Mucosa of rectum (tissue), 2 donors: Measurements from ENCODE around the gene PDSS2.
"Not testable (repeated sequence)": the region's sequence is repeated elsewhere in the genome, so short reads cannot be mapped to it uniquely, and the experiment has no call there.

Source experiments
- H3K27ac ChIP-seq, 2 donors: one replicate each; pipeline ENCODE4 v1.7.0; 2013; ENCODE audit warnings: inconsistent platforms in 2 of 2, low read depth in 2 of 2, low read length in 2 of 2
- H3K27me3 ChIP-seq, 2 donors: one replicate each; pipeline ENCODE4 v1.7.0; 2013; ENCODE audit warnings: low read length in 2 of 2; ENCODE audit not compliant: control insufficient read depth in 2 of 2, insufficient read depth in 2 of 2
- H3K36me3 ChIP-seq, 2 donors: one replicate each; pipeline ENCODE4 v1.7.0; 2013; ENCODE audit warnings: low read length in 2 of 2; ENCODE audit not compliant: control insufficient read depth in 2 of 2, insufficient read depth in 2 of 2
- H3K4me1 ChIP-seq, 2 donors: one replicate each; pipeline ENCODE4 v1.7.0; 2013; ENCODE audit warnings: low read length in 2 of 2, mild to moderate bottlenecking in 1 of 2; ENCODE audit not compliant: control insufficient read depth in 2 of 2, insufficient read depth in 2 of 2
- H3K4me3 ChIP-seq, 2 donors: one replicate each; pipeline ENCODE4 v1.7.0; 2013; ENCODE audit warnings: low read length in 2 of 2
- H3K9ac ChIP-seq, 2 donors: one replicate each; pipeline ENCODE4 v1.7.0; 2013; ENCODE audit warnings: low read length in 2 of 2, low read depth in 1 of 2, mild to moderate bottlenecking in 1 of 2
- H3K9me3 ChIP-seq, 2 donors: one replicate each; pipeline ENCODE4 v1.7.0; 2013; ENCODE audit warnings: low read length in 2 of 2; ENCODE audit not compliant: control insufficient read depth in 2 of 2
- donor health status: healthy.
- donor health status: Normal muscosa, but diverticular disease.

PDSS2 gene

GRCh38 chr6:107194723-107195122 is 264.6 kb downstream of the PDSS2 start:
- H3K9ac ChIP-seq, H3K4me1 ChIP-seq, H3K27ac ChIP-seq, H3K27me3 ChIP-seq, H3K36me3 ChIP-seq, H3K9me3 ChIP-seq, H3K4me3 ChIP-seq: not testable (repeated sequence)

- Histone ChIP-seq H3K4me1 (no peaks in the 10 kb centered on the region), H3K9ac (no peak overlapping the region), H3K27ac (no peak overlapping the region)
Observed at GRCh38 chr6:107192830-107193229, 266.5 kb downstream of the PDSS2 start.

GRCh38 chr6:107187630-107188029 is 271.7 kb downstream of the PDSS2 start:
- no peak overlapping the region for H3K27ac ChIP-seq
- H3K27me3 ChIP-seq: no peaks in the 10 kb centered on the region
- no peaks in the 10 kb centered on the region for H3K9me3 ChIP-seq
- H3K4me1 ChIP-seq: no peaks in the 10 kb centered on the region
- no peak overlapping the region for H3K9ac ChIP-seq
- H3K4me3 ChIP-seq: no peak overlapping the region
- peaks cover 0 to 2% of the 10 kb centered on the region in 2 donors for H3K36me3 ChIP-seq

More at GRCh38 chr6:107192830-107193229, 266.5 kb downstream of the PDSS2 start:
- H3K27me3 ChIP-seq: no peaks in the 10 kb centered on the region
- H3K9me3 ChIP-seq: no peaks in the 10 kb centered on the region
- H3K36me3 ChIP-seq: peaks cover 2 to 5% of the 10 kb centered on the region in 2 donors
- H3K4me3 ChIP-seq: no peak overlapping the region

- Histone ChIP-seq H3K9ac (no peak overlapping the region), H3K9me3 (no peaks in the 10 kb centered on the region), H3K4me3 (no peak overlapping the region), H3K4me1 (no peaks in the 10 kb centered on the region), H3K27me3 (no peaks in the 10 kb centered on the region), H3K27ac (no peak overlapping the region), H3K36me3 (peaks cover 0 to 2% of the 10 kb centered on the region in 2 donors)
Observed at GRCh38 chr6:107186047-107186446, 273.3 kb downstream of the PDSS2 start.

GRCh38 chr6:107185391-107185970 is 273.9 kb downstream of the PDSS2 start:
- no peaks in the 10 kb centered on the region for H3K27me3 ChIP-seq
- H3K4me3 ChIP-seq: no peak overlapping the region
- H3K4me1 ChIP-seq: no peaks in the 10 kb centered on the region
- peaks cover 0 to under 1% of the 10 kb centered on the region in 2 donors for H3K36me3 ChIP-seq
- H3K27ac ChIP-seq: no peak overlapping the region
- H3K9me3 ChIP-seq: no peaks in the 10 kb centered on the region
- no peak overlapping the region for H3K9ac ChIP-seq

GRCh38 chr6:107184435-107184834 is 274.9 kb downstream of the PDSS2 start:
- H3K4me3 ChIP-seq: no peak overlapping the region
- no peaks in the 10 kb centered on the region for H3K9me3 ChIP-seq
- H3K27ac ChIP-seq: no peak overlapping the region
- no peaks in the 10 kb centered on the region for H3K4me1 ChIP-seq
- H3K27me3 ChIP-seq: no peaks in the 10 kb centered on the region
- no peaks in the 10 kb centered on the region for H3K36me3 ChIP-seq
- no peak overlapping the region for H3K9ac ChIP-seq

- H3K4me1 ChIP-seq: no peaks in the 10 kb centered on the region
Observed at GRCh38 chr6:107180099-107180498, 279.3 kb downstream of the PDSS2 start.

GRCh38 chr6:107179004-107179403 is 280.4 kb downstream of the PDSS2 start:
- Histone ChIP-seq H3K9ac (no peak overlapping the region), H3K4me1 (no peaks in the 10 kb centered on the region), H3K36me3 (peaks cover 0 to 3% of the 10 kb centered on the region in 2 donors), H3K27me3 (no peaks in the 10 kb centered on the region), H3K9me3 (no peaks in the 10 kb centered on the region), H3K27ac (no peak overlapping the region), H3K4me3 (no peak overlapping the region)

More at GRCh38 chr6:107180099-107180498, 279.3 kb downstream of the PDSS2 start:
- H3K27me3 ChIP-seq: no peaks in the 10 kb centered on the region
- no peak overlapping the region for H3K9ac ChIP-seq
- H3K9me3 ChIP-seq: no peaks in the 10 kb centered on the region
- H3K27ac ChIP-seq: no peak overlapping the region
- peaks cover 0 to 3% of the 10 kb centered on the region in 2 donors for H3K36me3 ChIP-seq
- no peak overlapping the region for H3K4me3 ChIP-seq

GRCh38 chr6:107173779-107174178 is 285.6 kb downstream of the PDSS2 start:
- Histone ChIP-seq H3K9ac (no peak overlapping the region), H3K4me1 (no peaks in the 10 kb centered on the region), H3K9me3 (no peaks in the 10 kb centered on the region), H3K4me3 (no peak overlapping the region), H3K27me3 (no peaks in the 10 kb centered on the region), H3K36me3 (peaks cover 0 to under 1% of the 10 kb centered on the region in 2 donors), H3K27ac (no peak overlapping the region)

GRCh38 chr6:107171513-107171912 is 287.9 kb downstream of the PDSS2 start:
- no peaks in the 10 kb centered on the region for H3K27me3 ChIP-seq
- H3K36me3 ChIP-seq: no peaks in the 10 kb centered on the region
- H3K27ac ChIP-seq: no peak overlapping the region
- H3K9me3 ChIP-seq: no peaks in the 10 kb centered on the region
- H3K4me3 ChIP-seq: no peak overlapping the region
- no peak overlapping the region for H3K9ac ChIP-seq
- H3K4me1 ChIP-seq: no peaks in the 10 kb centered on the region

GRCh38 chr6:107164299-107164698 is 295.1 kb downstream of the PDSS2 start:
- not testable (repeated sequence) for H3K27ac ChIP-seq, H3K27me3 ChIP-seq, H3K4me3 ChIP-seq, H3K36me3 ChIP-seq, H3K4me1 ChIP-seq, H3K9me3 ChIP-seq, H3K9ac ChIP-seq
